Activated B cell treated with CpG ODN at 0.5 μM for 24 hours (primary cell): ENCODE results near the gene CRTC3. TPM values are rescaled to one million over a fixed set of nuclear protein-coding genes. Genes with fewer than 3 reads are reported as not detected.

Source experiments
- ATAC-seq: fragments of 200-7000 bp; cut with Tn5 transposase; one replicate; pipeline ENCODE4 v1.10.0; 2021; ENCODE audit warnings: low read depth, mild to moderate bottlenecking, moderate library complexity
- CTCF ChIA-PET: fragments of 350-600 bp; sonication (Branson Sonifier 250); formaldehyde crosslinking; loops from one replicate; lab custom pipeline; 2021; ENCODE audit warnings: antibody characterized with exemption; lab: Charles Lee
- POLR2A ChIA-PET: fragments of 350-600 bp; sonication (Branson Sonifier 250); formaldehyde crosslinking; loops from one replicate; lab custom pipeline; 2021; ENCODE audit warnings: antibody characterized with exemption; lab: Charles Lee
- DNase-seq: peaks from one replicate; pipeline ENCODE4 v3.0.0; 2022
- H3K27ac Mint-ChIP-seq: one replicate; pipeline ENCODE4 v1.8.0; 2020; ENCODE audit warnings: mixed read lengths
- H3K27me3 Mint-ChIP-seq: one replicate; pipeline ENCODE4 v1.8.0; 2021; ENCODE audit warnings: mixed read lengths
- H3K36me3 Mint-ChIP-seq: one replicate; pipeline ENCODE4 v1.8.0; 2021; ENCODE audit warnings: low read depth, mixed read lengths
- H3K4me1 Mint-ChIP-seq: one replicate; pipeline ENCODE4 v1.8.0; 2021; ENCODE audit warnings: mixed read lengths
- H3K4me3 Mint-ChIP-seq: one replicate; pipeline ENCODE4 v1.8.0; 2020; ENCODE audit warnings: mild to moderate bottlenecking, mixed read lengths
- H3K9me3 Mint-ChIP-seq: one replicate; pipeline ENCODE4 v1.8.0; 2020; ENCODE audit warnings: mixed read lengths
- intact Hi-C: fragments of 100-400 bp; cut with micrococcal nuclease; formaldehyde crosslinking; loops from one replicate; pipeline ENCODE4 v1.15.1; 2024
- total RNA-seq: library from RNA; stranded (reverse); gene quantifications from 2 replicates; pipeline ENCODE4 v1.2.3, GENCODE V29; 2022
- TF ChIP-seq, protein P1 (sequence below): fragments of 200-600 bp; IDR thresholded peaks from one replicate; pipeline ENCODE4 v1.8.0; 2022; ENCODE audit warnings: antibody characterized with exemption, mild to moderate bottlenecking

CRTC3 gene
- total RNA-seq, 1 donor from 2014 or later, result 65.0 TPM

DNA sequence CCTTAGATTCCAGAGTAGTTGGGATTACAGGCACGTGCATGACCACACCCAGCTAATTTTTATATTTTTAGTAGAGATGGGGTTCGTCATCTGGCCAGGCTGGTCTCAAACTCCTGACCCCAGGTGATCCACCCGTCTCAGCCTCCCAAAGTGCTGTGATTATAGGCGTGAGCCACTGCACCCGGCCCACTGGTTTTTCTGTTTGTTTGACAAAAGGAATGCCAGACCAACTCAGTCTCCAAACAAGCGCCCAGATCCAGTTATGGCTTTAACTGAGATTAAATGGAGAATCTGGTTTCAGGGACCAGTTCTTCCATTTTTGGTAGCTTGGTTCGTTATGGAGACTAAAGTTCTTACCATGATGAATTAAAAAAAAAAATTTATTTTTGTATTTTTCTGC lies 50.8 kb downstream of the CRTC3 start:
- Mint-ChIP-seq H3K36me3 (peaks cover 13% of the 10 kb centered on the region), H3K27me3 (no peaks in the 10 kb centered on the region), H3K4me1 (peaks cover 59% of the 10 kb centered on the region), H3K4me3 (no peak overlapping the region), H3K27ac (no peak overlapping the region), H3K9me3 (no peaks in the 10 kb centered on the region)
- TF ChIP-seq, protein P1, sequence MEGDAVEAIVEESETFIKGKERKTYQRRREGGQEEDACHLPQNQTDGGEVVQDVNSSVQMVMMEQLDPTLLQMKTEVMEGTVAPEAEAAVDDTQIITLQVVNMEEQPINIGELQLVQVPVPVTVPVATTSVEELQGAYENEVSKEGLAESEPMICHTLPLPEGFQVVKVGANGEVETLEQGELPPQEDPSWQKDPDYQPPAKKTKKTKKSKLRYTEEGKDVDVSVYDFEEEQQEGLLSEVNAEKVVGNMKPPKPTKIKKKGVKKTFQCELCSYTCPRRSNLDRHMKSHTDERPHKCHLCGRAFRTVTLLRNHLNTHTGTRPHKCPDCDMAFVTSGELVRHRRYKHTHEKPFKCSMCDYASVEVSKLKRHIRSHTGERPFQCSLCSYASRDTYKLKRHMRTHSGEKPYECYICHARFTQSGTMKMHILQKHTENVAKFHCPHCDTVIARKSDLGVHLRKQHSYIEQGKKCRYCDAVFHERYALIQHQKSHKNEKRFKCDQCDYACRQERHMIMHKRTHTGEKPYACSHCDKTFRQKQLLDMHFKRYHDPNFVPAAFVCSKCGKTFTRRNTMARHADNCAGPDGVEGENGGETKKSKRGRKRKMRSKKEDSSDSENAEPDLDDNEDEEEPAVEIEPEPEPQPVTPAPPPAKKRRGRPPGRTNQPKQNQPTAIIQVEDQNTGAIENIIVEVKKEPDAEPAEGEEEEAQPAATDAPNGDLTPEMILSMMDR, result no peak
- intact Hi-C loops, result no loop called here
- POLR2A ChIA-PET, result interaction anchor here (1.7 kb wide), 1 partner anchor 14 kb away, joined by 5 read pairs; no protein-coding TSS in a partner anchor
- CTCF ChIA-PET, result no interaction called here
- ATAC-seq (no peak), DNase-seq (no peak)

DNA sequence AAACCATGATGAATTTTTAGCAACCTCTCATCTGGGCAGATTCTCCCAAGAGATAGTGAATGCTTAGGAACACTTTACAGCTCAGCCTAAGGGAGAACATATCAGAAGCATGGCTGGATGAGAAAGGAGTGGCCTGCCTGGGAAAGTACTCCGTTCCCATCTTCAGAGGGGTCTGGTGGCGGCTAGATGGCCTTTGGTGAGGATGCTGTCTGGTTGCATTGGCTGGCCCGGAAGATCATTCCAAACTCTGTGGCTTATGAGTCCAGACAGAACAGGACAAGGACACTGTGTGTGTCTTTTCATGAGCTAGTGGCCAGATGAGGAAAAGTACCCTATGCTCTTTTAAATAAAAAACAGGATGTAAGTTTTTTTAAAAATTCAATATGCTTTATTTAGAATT lies 51.2 kb downstream of the CRTC3 start:
- Mint-ChIP-seq H3K9me3 (no peaks in the 10 kb centered on the region), H3K27ac (peak overlapping the region; percentile 69), H3K36me3 (peaks cover 13% of the 10 kb centered on the region), H3K4me3 (no peak overlapping the region), H3K27me3 (no peaks in the 10 kb centered on the region), H3K4me1 (peaks cover 64% of the 10 kb centered on the region)
- intact Hi-C loops, result no loop called here
- DNase-seq, result no peak
- CTCF ChIA-PET, result no interaction called here
- TF ChIP-seq, protein P1, result no peak
- POLR2A ChIA-PET, result interaction anchor here (1.7 to 1.9 kb wide), 2 partner anchors 13 to 17 kb away, joined by 5 read pairs; no protein-coding TSS in a partner anchor
- ATAC-seq, result no peak

DNA sequence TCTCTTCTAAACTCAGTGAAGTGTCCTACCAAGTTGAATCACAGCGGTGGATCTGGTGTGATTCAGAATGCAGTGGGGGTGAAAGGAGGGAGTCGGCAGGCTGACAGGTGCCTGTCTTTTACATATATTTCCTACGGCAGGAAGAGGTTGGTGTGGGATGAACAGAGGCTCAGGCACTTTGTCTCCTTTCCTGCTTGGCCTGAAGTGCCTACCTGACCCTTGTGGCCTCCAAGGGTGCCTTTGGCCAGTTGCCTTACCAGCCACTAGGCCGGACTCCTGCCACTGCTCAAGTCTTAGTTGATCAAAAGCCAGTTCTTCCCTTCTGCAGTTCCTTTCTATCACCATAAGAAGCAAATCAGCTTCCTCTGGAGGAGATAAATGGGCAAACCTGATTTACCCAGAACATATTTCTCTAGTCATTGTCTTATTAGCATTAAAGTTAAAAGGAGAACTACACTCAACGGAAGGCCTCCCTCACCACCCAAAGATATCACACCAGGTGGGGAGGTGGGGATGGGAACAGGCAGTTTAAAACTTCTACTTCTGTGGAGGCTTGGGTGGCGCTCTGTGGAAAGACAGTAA lies 52.1 kb downstream of the CRTC3 start:
- Mint-ChIP-seq H3K36me3 (peaks cover 8% of the 10 kb centered on the region), H3K27me3 (no peaks in the 10 kb centered on the region), H3K4me3 (peak overlapping the region; percentile 38), H3K9me3 (no peaks in the 10 kb centered on the region), H3K4me1 (peaks cover 67% of the 10 kb centered on the region), H3K27ac (peak overlapping the region; percentile 69)
- ATAC-seq, result peak; percentile 34
- CTCF ChIA-PET, result no interaction called here
- intact Hi-C loops, result loop anchor here (1.0 to 2.0 kb wide), 2 partner anchors 9 to 17 kb away; no protein-coding TSS in a partner anchor
- POLR2A ChIA-PET, result interaction anchor here (0.9 to 1.9 kb wide), 4 partner anchors 12 to 52 kb away, joined by 3 to 5 read pairs (median 4); partner anchors contain the start of gene CRTC3
- no peak for DNase-seq
- TF ChIP-seq, protein P1, result no peak

DNA sequence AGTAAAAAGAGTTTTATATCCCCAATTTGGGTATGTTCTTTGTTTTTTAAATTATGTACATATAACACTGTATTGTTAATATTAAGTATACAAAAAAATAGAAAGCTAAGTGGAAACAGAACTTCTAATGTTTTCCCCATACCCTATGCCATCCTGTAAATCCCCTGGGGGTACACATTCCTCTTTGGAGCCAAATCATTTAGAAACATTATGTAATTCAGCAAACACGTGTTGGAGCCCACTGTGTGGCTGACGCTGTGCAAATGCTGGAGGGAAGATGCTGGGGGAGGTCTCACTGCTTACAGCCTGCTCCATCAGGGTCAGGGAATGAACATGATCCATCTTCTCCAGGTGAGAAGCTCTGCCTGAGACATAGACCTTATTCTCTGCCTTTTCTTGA lies 52.8 kb downstream of the CRTC3 start:
- ChIA-PET POLR2A (interaction anchor here (0.9 to 1.9 kb wide), 3 partner anchors 16 to 52 kb away, joined by 3 to 5 read pairs (median 4); partner anchors contain the start of gene CRTC3), CTCF (interaction anchor here (0.6 kb wide), 1 partner anchor 28 kb away, joined by 3 read pairs; no protein-coding TSS in a partner anchor)
- intact Hi-C loops, result loop anchor here (1.0 to 2.0 kb wide), 2 partner anchors 9 to 18 kb away; no protein-coding TSS in a partner anchor
- Mint-ChIP-seq H3K36me3 (peaks cover 8% of the 10 kb centered on the region), H3K27me3 (no peaks in the 10 kb centered on the region), H3K9me3 (no peaks in the 10 kb centered on the region), H3K4me1 (peaks cover 69% of the 10 kb centered on the region), H3K27ac (no peak overlapping the region), H3K4me3 (no peak overlapping the region)
- TF ChIP-seq, protein P1, result no peak
- ATAC-seq (no peak), DNase-seq (no peak)

DNA sequence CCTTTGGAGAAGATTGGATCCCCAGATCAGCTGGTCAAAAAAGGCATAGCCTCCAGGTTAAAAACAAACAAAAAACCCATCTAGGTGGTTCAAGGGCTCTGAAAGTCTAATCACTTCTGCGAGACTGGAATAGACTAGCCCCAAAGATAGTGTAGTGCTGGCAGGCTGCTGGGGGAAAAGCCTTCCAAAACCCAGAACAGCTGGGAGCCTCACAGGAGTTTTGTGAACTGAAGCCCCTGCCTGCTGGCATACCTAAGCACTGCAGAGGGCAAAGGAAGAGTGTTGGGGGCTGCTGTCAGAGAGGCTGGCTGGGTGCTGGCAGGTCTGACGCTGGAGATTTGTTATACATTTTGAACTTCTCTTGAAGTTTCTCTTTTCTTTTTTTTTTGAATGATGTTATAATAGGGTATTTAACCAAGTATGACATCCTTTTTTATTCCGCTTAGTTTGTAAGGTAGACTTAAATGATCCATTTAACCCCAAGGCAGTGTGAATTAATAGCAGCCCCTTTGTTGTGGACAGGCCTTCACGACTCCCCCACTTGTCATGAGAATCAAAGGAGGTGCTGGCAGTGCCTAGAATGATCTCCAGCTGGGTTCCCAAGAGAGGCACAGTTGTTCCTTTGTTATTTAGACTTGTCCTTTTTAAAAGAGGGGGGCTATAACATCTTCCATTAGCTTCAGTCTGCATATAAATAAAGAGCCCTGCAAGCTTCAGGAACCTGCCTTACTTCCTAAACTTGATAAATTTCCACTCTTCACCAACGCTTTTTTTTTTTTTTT lies 53.9 kb downstream of the CRTC3 start:
- POLR2A ChIA-PET, result interaction anchor here (1.0 kb wide), 1 partner anchor 8 kb away, joined by 3 read pairs; no protein-coding TSS in a partner anchor
- Mint-ChIP-seq H3K27ac (peak overlapping the region; percentile 62), H3K4me3 (peak overlapping the region; percentile 47), H3K4me1 (peaks cover 74% of the 10 kb centered on the region), H3K9me3 (no peaks in the 10 kb centered on the region), H3K36me3 (peaks cover 10% of the 10 kb centered on the region), H3K27me3 (no peaks in the 10 kb centered on the region)
- DNase-seq, result no peak
- ATAC-seq, result no peak
- TF ChIP-seq, protein P1, result no peak
- intact Hi-C loops, result loop anchor here (2.0 kb wide), 1 partner anchor 19 kb away; no protein-coding TSS in a partner anchor
- CTCF ChIA-PET, result no interaction called here
